Liver (tissue), 3 donors: ENCODE measurements around the gene SMYD5.

Source experiments
- EGR1 ChIP-seq, 2 donors: IDR thresholded peaks; 2 replicates each; pipeline ENCODE4 v1.6.1; 2016 to 2018; ENCODE audit warnings: antibody characterized with exemption in 2 of 2, low read depth in 2 of 2
- FOXA1 ChIP-seq: IDR thresholded peaks from 2 replicates; pipeline ENCODE4 v1.6.1; 2016; ENCODE audit warnings: antibody characterized with exemption
- GABPA ChIP-seq, 2 donors: IDR thresholded peaks in 1 of 2; conservative IDR thresholded peaks in 1 of 2; 2 replicates each; pipeline ENCODE4 v1.6.1; 2016; ENCODE audit warnings: antibody characterized with exemption in 2 of 2, mild to moderate bottlenecking in 1 of 2, moderate library complexity in 1 of 2
- JUND ChIP-seq, 2 donors: IDR thresholded peaks; 2 replicates each; pipeline ENCODE4 v1.6.1; 2016; ENCODE audit warnings: antibody characterized with exemption in 2 of 2
- NR2F2 ChIP-seq: IDR thresholded peaks from 2 replicates; pipeline ENCODE4 v1.6.1; 2016; ENCODE audit warnings: antibody characterized with exemption
- SP1 ChIP-seq: IDR thresholded peaks from 2 replicates; pipeline ENCODE4 v1.6.1; 2018; ENCODE audit warnings: antibody characterized with exemption, mild to moderate bottlenecking
- TAF1 ChIP-seq: conservative IDR thresholded peaks from 2 replicates; pipeline ENCODE4 v1.6.1; 2016; ENCODE audit warnings: antibody characterized with exemption, mild to moderate bottlenecking
- YY1 ChIP-seq: IDR thresholded peaks from 2 replicates; pipeline ENCODE4 v1.6.1; 2016; ENCODE audit warnings: antibody characterized with exemption, mild to moderate bottlenecking
- TF ChIP-seq, protein P1 (sequence below): fragments of 150-350 bp; IDR thresholded peaks from 2 replicates; pipeline ENCODE4 v1.5.1; 2017; ENCODE audit warnings: improper control_type of control experiment, low read depth, low read length; ENCODE audit not compliant: missing input control
- TF ChIP-seq, protein P2 (sequence below): IDR thresholded peaks from 2 replicates; pipeline ENCODE4 v1.6.1; 2016; ENCODE audit warnings: antibody characterized with exemption
- TF ChIP-seq, protein P3 (sequence below): IDR thresholded peaks from 2 replicates; pipeline ENCODE4 v1.6.1; 2016; ENCODE audit warnings: antibody characterized with exemption, mild to moderate bottlenecking
- donor health status: healthy.
- donor health status: healthy.

DNA sequence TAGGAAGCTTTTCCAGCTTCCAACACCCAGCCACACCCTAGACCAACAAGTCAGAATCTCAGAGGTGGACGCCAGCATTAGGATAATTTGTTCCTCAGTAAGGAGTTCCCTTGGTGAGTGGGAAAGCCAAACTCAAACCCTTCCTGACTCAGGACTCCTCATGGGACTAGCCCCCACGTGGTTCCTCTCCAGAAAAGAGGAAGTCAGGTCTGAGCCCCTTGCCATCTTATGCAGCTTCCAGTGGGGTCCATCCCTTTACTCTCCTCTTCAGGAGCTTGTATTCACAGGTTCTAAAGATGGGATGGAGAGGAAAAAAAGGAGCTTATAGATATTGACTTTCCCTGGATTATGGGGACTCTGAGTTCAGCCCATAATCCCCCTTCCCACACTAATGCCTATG lies 26.5 kb upstream of the SMYD5 start:
- TF ChIP-seq, protein P1, sequence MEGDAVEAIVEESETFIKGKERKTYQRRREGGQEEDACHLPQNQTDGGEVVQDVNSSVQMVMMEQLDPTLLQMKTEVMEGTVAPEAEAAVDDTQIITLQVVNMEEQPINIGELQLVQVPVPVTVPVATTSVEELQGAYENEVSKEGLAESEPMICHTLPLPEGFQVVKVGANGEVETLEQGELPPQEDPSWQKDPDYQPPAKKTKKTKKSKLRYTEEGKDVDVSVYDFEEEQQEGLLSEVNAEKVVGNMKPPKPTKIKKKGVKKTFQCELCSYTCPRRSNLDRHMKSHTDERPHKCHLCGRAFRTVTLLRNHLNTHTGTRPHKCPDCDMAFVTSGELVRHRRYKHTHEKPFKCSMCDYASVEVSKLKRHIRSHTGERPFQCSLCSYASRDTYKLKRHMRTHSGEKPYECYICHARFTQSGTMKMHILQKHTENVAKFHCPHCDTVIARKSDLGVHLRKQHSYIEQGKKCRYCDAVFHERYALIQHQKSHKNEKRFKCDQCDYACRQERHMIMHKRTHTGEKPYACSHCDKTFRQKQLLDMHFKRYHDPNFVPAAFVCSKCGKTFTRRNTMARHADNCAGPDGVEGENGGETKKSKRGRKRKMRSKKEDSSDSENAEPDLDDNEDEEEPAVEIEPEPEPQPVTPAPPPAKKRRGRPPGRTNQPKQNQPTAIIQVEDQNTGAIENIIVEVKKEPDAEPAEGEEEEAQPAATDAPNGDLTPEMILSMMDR: no peak
- TF ChIP-seq NR2F2 (no peak), TAF1 (no peak), FOXA1 (no peak), SP1 (no peak), YY1 (no peak), JUND (IDR thresholded peaks at IDR 0.05) (no peak), EGR1 (IDR thresholded peaks at IDR 0.05; ENCODE audit: low read depth in 2 of 2) (no peak), GABPA (IDR thresholded peaks at IDR 0.05 in 1 of 2, conservative IDR thresholded peaks at IDR 0.05 in 1 of 2) (no peak)
- TF ChIP-seq, protein P2, sequence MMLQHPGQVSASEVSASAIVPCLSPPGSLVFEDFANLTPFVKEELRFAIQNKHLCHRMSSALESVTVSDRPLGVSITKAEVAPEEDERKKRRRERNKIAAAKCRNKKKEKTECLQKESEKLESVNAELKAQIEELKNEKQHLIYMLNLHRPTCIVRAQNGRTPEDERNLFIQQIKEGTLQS: no peak
- TF ChIP-seq, protein P3, sequence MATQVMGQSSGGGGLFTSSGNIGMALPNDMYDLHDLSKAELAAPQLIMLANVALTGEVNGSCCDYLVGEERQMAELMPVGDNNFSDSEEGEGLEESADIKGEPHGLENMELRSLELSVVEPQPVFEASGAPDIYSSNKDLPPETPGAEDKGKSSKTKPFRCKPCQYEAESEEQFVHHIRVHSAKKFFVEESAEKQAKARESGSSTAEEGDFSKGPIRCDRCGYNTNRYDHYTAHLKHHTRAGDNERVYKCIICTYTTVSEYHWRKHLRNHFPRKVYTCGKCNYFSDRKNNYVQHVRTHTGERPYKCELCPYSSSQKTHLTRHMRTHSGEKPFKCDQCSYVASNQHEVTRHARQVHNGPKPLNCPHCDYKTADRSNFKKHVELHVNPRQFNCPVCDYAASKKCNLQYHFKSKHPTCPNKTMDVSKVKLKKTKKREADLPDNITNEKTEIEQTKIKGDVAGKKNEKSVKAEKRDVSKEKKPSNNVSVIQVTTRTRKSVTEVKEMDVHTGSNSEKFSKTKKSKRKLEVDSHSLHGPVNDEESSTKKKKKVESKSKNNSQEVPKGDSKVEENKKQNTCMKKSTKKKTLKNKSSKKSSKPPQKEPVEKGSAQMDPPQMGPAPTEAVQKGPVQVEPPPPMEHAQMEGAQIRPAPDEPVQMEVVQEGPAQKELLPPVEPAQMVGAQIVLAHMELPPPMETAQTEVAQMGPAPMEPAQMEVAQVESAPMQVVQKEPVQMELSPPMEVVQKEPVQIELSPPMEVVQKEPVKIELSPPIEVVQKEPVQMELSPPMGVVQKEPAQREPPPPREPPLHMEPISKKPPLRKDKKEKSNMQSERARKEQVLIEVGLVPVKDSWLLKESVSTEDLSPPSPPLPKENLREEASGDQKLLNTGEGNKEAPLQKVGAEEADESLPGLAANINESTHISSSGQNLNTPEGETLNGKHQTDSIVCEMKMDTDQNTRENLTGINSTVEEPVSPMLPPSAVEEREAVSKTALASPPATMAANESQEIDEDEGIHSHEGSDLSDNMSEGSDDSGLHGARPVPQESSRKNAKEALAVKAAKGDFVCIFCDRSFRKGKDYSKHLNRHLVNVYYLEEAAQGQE: no peak
